ENCODE data around the gene GLRA3.
A peak's percentile ranks its signal among the peaks of the same experiment; 100 is the strongest.
"Not testable (repeated sequence)": the region's sequence is repeated elsewhere in the genome, so short reads cannot be mapped to it uniquely, and the experiment has no call there.

The GLRA3 gene

DNA sequence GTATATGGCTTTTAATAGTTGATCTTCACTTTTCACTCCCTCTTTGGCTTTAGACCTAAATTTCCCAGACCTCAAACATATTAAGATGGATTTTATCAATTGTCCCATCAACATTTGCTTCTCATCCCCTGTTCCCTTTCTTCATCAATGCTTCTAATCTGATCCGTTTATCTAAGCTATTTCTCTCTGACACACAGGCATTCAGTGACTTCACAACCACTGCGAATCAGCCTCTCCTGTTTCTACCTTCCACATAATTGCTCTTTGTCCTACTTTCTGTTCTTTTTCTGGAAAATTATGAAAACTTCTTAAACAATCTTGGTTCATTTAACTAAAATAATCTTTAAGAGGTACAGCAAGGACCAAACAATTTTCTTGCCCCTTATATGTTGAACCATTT, 115.2 kb downstream of the GLRA3 start:
- DNase-seq (ENCODE audit: low read depth), result no peak

DNA sequence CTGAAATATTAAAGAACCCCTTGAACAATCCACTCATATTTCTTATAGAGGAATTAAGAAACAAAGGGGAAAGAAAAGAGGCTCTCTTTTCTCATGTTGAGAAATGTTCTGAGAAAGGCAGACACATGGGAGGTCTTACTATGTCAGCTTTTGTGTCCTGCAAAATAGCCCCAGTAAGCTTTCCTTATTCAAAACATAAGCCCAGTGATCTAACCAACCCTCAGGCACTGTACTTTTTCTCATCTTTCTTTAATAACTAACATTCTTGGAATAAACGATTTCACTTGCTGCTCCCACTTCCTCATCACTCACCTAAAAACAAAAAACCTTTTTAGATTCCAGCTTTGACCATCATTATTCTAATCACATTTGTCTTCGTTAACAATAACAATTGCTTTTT, 115.9 kb downstream of the GLRA3 start:
- peak; percentile 24 for DNase-seq (ENCODE audit: low read depth)

DNA sequence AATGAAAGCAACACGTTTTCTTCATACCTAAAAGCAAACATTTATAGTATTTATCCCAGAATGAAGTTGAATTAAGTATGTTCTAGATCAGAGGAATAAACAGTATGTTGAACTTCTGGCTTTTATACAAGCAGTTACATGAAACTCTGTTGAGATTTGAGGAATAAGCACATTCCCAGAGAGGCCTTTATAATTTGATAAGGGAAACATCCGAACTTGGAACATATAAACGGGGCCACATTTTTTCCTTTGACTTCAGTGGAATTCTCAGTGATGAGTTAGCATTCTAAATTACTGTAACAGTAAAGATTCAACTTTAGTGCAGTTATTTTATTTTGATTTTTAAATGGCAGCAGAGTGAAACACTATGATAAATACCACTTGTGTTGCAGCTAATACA, 119.5 kb downstream of the GLRA3 start:
- DNase-seq (ENCODE audit: low read depth), result no peak

DNA sequence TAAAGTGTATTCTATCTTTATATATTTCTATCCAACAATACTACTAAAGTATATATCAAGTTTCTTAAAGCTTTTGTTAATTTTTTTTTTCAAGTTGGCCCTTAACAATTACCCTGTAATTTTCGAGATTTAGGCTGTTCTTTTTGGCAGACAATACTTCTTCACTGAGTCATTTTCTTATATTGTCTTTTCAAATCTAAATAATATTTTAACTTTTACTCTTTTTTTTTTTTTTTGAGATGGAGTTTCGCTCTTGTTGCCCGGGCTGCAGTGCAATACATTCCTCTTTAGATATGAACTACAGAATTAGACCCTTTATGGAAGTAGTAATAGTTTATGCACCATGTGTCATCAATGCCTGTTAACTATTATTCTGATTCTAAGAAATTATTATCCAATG, 120.7 kb downstream of the GLRA3 start:
- DNase-seq (ENCODE audit: low read depth), result peak; percentile 10

DNA sequence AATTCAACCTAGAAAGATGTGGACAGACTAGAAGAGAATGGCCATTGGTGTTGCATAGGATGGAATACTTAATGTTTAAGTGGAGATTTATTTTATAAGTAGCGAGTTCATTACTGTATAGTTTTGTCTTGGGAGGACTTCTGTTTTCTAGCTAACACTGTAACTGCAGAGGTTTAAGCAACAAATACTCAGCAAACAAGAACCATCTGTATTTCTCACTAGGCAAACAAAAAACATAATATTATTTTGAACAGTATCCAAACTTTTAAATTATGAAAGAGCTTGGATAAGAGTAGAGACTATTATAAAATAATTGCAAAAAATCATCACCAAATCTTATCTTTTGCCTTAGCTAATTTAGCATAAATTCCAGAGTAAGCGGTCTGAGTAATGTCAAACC, 121.1 kb downstream of the GLRA3 start:
- peak; percentile 54 for DNase-seq (ENCODE audit: low read depth)

DNA sequence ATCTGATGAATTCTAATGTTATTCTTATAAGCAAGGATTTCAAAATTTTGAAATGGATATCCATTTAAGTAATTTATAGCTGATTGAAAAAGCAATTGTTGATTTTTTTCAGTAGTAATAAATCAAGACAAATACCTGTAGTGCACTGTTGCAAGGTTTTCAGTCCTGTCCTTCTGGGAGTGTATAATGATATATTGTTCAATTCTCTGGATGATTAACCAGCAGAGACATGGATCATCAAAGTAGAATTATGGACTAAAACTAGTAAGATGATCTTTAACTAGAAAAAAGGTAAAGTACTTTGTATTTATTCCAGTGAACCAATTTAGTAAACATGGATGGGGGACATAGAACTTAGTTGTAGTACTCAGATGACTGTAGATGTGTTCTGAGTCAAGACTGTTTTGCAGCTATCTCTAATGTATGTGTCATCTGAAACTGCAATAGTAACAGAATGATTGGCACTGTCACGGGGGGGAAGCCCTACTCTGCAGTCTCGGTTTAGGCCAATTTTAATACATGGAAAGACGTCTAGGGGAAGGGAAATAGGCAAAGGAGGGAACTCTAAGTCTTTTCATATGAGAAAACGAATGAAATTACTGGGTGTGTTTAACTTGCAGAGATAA, 121.9 kb downstream of the GLRA3 start:
- no peak for DNase-seq (ENCODE audit: low read depth)

DNA sequence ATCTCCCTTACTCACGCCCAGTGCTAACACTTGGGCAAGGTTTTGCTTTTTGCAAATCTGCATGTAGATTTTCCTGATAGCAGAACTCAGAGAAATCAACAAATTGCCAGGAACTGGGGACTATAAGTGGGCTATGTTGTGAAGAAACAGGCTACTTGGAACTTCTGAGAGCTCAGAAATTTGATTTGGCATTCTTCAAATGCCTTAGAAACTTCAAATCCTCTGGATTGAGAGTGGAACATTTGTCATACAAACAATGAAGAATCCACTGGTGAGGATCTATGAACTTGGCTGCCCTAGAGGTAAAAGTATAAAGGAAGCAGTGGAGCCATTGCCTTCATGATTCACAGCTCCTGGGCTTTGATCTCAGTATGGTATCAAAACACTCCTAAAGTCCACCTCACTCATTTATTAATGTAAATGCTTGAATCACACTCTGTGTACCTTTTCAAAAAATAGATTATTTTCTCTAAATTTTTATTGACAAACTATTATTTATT, 126.0 kb downstream of the GLRA3 start:
- DNase-seq (ENCODE audit: low read depth), result peak; percentile 38

DNA sequence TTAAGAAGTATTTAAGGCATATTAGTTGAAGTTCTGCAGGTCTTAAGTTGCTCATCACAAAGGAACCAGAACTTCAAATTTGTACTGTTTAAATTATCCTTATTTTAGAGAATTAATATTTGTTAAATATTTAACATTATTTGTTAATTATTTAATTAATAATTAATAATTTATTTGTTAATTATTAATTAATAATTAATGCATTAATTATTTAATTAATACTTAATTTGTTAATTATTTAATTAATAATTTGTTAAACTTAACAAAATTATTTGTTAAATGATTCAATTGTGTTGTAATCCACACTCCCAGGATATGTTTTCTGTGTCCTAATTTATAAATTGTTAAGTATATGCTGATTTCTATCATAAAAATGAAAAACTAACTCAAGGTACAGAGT, 129.4 kb downstream of the GLRA3 start:
- DNase-seq (ENCODE audit: low read depth), result no peak

DNA sequence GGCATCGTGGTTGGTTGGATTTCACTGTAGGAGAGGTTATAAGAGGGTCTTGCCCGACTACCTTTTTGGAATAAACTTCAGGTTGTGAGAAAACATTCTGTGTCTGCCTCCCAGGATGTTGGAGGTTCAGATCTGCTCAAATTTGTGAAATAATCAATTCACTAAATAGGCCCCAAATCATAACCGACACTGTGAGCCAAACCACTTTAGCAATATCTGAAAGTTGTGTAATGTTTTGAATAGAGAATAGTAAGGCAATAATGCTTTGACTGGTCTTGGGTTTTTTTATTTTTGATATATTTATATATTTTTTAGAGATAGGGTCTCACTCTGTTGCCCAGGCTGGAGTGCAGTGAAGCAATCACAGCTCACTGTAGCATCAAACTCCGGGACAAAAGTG, 131.2 kb downstream of the GLRA3 start:
- peak; percentile 53 for DNase-seq (ENCODE audit: low read depth)

DNA sequence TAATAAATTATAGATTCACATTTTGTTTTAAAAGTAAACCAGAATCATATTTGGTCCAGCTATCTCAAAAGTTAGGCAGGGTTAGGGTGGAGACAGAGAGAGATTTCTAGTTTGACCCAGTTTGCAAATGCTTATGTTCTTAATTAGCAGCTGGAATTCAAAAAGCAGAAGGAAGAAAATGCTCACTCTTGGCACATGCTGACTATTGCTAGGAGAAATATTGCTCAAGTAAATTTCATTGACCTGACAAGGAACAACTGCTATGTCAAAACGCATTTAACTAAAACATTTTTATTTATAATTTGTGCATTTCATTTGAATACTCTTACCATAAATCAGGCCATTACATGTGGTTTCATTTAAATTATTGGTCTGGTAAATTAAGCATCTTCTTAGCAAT, 131.8 kb downstream of the GLRA3 start:
- peak; percentile 96 for DNase-seq (ENCODE audit: low read depth)

DNA sequence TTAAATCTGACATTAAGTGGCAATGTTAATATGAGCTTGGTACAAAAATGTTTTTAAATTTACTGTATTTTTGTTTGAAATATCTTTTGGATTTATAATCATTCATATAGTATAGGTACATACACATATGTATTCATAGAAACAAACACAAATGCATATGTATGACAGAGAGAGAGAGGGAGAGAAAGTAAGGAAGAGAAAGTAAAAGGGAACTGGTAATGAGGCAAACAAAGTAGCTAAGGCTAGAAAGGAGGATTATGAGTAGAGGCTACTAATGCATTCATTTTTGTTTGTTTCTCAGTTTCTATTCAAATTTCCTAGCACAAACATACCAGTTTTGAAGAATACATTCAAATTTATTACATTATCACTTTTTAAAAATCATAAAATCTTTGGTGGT, 132.4 kb downstream of the GLRA3 start:
- DNase-seq (ENCODE audit: low read depth), result no peak

DNA sequence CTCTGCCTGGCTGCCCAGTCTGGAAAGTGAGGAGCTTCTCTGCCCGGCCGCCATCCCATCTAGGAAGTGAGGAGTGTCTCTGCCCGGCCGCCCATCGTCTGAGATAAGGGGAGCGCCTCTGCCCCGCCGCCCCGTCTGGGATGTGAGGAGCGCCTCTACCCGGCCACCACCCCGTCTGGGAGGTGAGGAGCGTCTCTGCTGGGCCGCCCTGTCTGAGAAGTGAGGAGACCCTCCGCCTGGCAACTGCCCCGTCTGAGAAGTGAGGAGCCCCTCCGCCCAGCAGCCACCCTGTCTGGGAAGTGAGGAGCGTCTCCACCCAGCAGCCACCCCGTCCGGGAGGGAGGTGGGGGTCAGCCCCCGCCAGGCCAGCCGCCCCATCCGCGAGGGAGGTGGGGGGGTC, 137.2 kb downstream of the GLRA3 start:
- not testable (repeated sequence) for DNase-seq (ENCODE audit: low read depth)

DNA sequence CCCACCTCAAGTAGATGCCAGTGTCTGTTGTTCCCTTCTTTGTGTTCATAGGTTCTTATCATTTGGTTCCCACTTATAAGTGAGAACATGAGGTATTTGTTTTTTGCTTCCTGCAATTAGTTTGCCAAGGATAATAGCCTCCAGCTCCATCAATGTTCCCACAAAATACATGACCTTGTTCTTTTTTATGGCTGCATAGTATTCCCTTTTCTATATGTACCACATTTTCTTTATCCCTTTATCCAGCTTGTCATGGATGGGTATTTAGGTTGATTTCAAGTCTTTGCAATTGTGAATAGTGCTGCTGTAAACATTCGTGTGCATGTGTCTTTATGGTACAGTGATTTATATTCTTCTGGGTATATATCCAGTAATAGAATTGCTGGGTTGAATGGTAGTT, 138.4 kb downstream of the GLRA3 start:
- DNase-seq (ENCODE audit: low read depth), result no peak

DNA sequence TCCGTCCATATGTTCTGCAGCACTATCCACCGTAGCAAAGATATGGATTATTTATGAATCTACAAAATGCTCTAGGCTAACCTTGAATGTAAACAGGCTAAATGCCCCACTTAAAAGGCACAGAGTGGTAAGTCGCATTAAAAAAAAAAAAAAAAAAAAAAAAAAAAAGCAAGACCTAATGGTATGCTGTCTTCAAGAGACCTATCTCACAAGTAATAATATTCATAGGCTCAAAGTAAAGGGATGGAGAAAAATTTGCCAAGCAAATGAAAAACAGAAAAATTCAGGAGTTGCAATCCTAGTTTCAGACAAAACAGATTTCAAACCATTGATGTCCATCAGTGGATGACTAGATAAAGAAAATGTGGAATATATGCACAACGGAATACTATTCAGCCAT, 139.4 kb downstream of the GLRA3 start:
- no peak for DNase-seq (ENCODE audit: low read depth)

DNA sequence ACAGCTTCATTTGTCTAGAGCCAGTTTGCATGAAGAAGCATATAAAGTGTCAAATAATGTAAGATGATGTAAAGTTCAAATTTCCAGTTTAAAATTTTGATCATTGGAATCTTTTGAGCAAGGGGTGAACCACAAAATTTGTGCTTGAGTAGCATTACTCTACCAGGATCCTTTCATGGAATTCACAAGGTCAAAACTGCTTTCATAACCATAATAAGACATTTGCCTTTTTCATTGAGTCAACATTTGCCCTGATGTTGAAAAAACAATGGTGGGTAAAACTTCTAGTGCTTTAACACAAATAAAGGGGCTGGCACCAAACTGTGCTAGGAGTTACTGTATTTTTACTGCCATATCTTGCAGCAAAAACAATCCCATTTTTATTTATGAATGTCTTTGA, 142.2 kb downstream of the GLRA3 start:
- DNase-seq (ENCODE audit: low read depth), result peak; percentile 9

DNA sequence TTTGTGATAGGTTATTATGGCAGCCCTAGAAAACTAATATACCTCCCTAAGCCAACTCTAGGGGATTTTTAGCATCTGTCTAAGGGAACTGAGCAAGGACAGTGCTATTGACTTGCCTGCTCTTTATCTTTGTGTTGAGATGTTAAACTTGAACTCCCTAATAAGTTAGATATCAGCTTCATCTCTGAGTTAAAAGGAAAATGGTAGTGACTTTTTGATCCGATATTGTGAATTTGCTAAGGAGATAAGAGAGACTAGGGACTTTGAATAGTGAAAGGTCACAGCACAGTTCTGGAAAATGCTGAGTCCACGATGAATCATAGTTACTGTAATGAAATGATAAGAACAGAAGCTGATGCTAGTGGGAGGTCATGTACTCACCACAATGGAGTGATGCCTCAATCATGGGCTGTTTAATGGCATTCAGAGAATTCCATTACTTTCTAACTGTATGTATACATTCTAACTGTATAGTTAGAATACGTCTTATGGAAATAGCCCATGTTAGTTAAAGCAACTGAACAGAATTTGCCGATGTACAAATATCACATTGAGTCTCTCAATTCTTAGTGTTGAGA, 147.2 kb downstream of the GLRA3 start:
- DNase-seq (ENCODE audit: low read depth), result no peak

DNA sequence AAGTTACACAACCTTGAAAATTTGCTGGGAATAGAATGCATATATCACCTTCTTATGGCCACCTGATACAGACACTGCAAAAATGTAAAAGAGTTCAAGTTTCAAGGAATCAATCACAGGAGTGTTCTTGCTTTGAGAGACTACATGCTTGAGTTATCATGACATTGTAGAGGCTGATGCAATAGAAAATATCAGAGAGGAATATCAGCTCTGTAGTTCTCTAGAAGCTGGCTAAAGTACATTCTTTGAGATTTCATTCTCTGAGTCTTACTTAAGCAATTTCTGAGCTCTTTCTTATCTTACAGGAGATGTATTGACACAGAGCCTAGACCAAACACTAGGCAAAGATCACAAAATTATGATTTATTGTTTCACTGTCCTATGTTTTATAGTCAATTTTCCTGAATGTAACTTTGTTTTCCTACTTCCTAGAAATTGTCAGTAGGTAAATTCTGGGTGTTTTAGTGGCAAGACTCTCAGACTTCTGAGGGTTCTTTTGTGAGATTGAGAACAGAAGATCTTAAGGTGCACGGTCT, 154.7 kb downstream of the GLRA3 start:
- peak; percentile 6 for DNase-seq (ENCODE audit: low read depth)

DNA sequence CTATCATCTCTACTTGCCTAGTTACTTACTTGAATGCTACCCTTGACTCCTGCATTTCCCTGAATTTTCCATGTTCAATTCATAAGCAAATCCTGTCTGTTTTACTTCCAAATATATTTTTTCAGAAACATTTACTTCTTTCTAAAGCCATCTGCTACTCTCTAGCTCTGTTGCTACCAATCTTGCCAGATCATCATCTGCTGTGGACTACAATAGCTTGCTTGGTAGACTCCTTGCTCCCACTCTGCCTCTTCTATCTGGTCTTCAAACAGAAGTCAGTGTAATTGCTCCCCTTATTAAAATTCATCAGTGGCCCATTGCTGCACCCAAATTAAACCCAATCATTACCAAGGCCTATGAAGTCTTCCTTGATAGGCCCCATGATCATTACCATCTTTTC, 155.2 kb downstream of the GLRA3 start:
- no peak for DNase-seq (ENCODE audit: low read depth)

DNA sequence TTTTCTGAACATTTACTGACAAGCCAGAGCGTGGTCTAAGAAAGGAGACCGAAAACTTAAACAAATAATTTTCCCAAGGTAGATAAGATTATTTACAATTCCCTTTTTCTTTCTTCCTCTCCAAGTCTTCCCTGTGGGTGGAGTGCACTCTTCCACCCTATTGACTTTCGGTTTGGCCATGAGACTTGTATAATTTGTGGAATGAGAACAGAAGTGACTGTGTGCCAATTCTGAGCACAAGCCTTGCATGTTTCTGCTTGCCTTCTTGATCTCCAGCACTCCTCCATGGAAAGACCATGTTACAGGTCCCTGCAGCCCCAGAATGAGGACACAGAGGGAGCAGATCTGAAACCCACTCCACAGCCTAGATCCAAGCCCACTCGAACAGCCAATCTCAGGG, 156.8 kb downstream of the GLRA3 start:
- DNase-seq (ENCODE audit: low read depth), result peak; percentile 43

DNA sequence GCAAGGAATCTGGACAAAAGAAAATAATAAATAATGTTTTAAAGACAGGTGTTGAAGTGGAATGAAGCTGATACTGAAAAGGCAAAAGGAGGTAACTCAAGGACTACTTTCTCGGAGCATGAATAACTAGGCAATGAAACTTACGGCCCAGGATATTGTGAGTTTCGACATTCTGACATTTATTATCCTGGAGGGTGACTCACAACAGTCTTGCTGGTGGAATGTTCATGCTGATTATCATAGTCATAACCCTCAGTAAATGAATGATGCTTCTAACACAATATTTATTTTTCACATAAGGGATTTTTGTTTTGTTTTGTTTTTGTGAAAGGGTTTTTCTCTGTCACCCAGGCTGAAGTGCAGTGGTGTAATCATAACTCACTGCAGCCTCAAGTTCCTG, 159.8 kb downstream of the GLRA3 start:
- DNase-seq (ENCODE audit: low read depth), result peak; percentile 88

DNA sequence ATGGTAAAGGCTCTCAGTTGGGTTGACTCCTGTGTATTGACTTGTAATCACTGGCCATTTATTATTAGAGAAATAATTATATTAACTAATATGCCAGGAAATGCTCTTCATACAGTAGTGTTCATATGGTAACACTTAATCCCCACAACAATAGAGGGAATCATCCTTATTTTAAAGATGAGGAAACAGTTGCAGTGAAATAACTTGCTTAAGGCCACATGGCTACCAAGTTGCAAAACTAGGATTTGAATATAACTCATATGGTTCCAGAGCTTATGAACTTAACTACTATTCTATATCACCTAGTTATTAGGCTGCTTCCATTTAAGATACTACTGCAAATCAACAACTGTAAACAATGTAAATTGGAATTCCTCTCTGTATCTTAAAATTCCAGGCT, 163.2 kb downstream of the GLRA3 start:
- no peak for DNase-seq (ENCODE audit: low read depth)

DNA sequence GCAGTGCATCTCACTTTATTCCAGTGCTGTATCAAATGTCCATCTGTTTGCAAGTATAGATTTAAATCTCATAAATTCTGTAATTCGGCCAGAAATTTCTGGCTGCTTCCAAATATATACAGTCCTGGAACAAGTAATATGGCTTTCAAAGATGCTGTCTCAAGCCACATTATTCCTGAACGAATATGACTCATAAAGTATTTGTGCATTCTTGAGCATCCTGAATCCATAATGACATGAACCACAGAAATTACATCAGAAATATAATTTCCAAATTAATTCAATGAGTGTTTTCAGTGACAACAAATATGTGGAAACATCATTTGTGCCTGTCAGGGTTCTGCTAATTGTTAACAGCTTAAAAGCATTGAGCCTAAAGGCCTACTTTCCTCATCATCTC, 165.8 kb downstream of the GLRA3 start:
- DNase-seq (ENCODE audit: low read depth), result peak; percentile 71

DNA sequence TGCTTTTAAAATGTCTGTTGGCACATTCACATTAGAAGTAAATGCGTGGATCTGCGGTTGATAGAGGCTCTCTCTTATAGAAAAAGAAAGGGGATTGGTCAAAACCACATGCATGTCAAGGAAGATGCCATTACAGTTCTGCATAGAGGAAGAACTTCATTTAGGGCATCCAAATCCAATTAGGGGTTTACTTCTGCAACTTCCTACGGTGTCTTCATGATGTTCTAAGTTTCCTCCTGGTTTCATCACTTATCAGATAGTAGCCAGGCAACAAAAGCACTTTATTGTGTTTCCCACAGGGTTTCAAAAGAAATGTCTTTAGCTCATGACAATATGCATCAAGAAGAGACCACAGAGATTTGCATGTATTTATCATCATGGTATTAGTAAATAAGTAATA, 170.8 kb downstream of the GLRA3 start:
- DNase-seq (ENCODE audit: low read depth), result no peak

DNA sequence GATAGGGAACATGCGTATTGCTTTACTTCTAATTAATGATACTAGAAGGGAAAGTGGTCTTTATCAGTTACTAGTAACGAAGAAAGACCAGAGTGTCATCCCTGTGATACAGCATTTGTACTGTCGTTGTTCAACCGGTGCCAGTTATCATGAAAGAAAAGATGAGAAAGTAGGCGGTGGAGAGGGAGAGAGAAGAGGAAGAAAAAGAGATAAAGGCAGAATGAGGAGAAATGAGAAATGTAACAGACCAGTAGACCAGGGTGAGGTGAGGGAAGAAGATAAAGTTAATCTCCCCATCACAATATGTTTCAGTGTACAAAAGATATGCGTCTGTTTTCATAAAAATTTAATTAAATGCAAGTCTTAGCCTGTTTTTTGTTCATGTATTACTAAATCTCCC, 171.6 kb downstream of the GLRA3 start:
- no peak for DNase-seq (ENCODE audit: low read depth)

All from fibroblast of gingiva (primary cell).